HG03565 (cell line): ENCODE measurements around the gene NCS1.

ENCODE experiments used
- ATAC-seq: cut with Tn5 transposase; IDR thresholded peaks from one replicate; pipeline ENCODE4 v1.9.1; 2021; ENCODE audit warnings: mild to moderate bottlenecking, moderate library complexity; ENCODE audit not compliant: unreplicated experiment

Gene NCS1

GRCh38 chr9:130174920-130175321, 2.7 kb downstream of the NCS1 start:
- no peak for ATAC-seq

- no peak for ATAC-seq
These were observed 3.2 kb downstream of the NCS1 start for GRCh38 chr9:130175355-130175754.

- no peak for ATAC-seq
These were observed 4.6 kb downstream of the NCS1 start for GRCh38 chr9:130176760-130177159.

GRCh38 chr9:130177898-130178805, 5.9 kb downstream of the NCS1 start:
- no peak for ATAC-seq

- no peak for ATAC-seq
These were observed 7.2 kb downstream of the NCS1 start for GRCh38 chr9:130179331-130179907.

- ATAC-seq = no peak
These were observed 8.3 kb downstream of the NCS1 start for GRCh38 chr9:130180516-130180915.

GRCh38 chr9:130181678-130182380, 9.6 kb downstream of the NCS1 start:
- ATAC-seq = no peak

- ATAC-seq = no peak
These were observed 10.2 kb downstream of the NCS1 start for GRCh38 chr9:130182381-130182909.

GRCh38 chr9:130183133-130183762, 11.0 kb downstream of the NCS1 start:
- ATAC-seq = no peak

- no peak for ATAC-seq
These were observed 12.8 kb downstream of the NCS1 start for GRCh38 chr9:130185017-130185416.

GRCh38 chr9:130185490-130186031, 13.4 kb downstream of the NCS1 start:
- ATAC-seq = no peak

- no peak for ATAC-seq
These were observed 13.8 kb downstream of the NCS1 start for GRCh38 chr9:130186051-130186450.

GRCh38 chr9:130186839-130187522, 14.8 kb downstream of the NCS1 start:
- no peak for ATAC-seq

GRCh38 chr9:130187523-130187846, 15.3 kb downstream of the NCS1 start:
- ATAC-seq = no peak

- ATAC-seq = no peak
These were observed 16.8 kb downstream of the NCS1 start for GRCh38 chr9:130188860-130189481.

- no peak for ATAC-seq
These were observed 17.6 kb downstream of the NCS1 start for GRCh38 chr9:130189840-130190239.

- no peak for ATAC-seq
These were observed 19.0 kb downstream of the NCS1 start for GRCh38 chr9:130191068-130191748.

- ATAC-seq = no peak
These were observed 19.5 kb downstream of the NCS1 start for GRCh38 chr9:130191749-130192120.

- ATAC-seq = no peak
These were observed 20.3 kb downstream of the NCS1 start for GRCh38 chr9:130192382-130192999.
